ENCODE results near the gene COL23A1.

Gene COL23A1

DNA sequence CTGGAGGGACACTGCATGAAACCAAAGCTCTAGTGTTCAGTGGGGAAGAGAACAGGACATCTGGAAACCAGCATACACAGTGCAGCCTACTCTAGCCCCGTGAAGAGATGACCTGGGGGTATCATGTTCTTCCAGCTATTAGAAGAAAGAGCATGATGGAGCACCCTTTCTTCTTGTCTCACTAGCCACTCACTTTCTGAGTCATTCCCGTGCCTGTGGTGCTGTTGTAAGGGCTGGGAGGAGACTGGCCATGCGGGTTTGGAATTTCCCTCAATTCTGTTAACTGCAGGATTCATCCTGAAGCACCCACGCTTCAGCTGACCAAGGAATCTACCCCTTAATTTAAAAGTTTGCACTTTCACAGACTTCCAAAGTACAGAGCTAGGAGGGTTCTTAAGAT is 137.0 kb downstream of the COL23A1 start:
- no peak for DNase-seq

GRCh38 chr5:178450121-178451028 is 139.8 kb downstream of the COL23A1 start:
- no peak for DNase-seq

GRCh38 chr5:178449163-178450070 is 140.8 kb downstream of the COL23A1 start:
- DNase-seq, result no peak

DNA sequence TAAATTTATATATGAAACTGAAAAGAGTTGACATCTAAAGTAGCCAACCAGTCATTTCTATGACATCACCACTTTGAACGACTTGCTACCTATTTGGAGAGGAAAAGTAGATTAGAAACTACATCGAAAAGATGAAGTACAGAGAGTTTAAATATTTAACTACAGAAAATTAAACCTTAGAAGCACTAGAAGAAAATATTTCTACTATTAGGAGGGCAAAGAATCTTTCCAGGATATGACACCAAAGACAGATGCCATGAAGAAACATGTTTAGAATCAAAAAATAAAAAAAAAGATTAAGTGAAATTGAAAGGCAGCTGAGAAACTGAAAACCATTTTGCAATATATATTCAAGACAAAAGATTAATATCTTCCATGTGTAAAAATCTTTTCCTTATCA is 144.7 kb downstream of the COL23A1 start:
- no peak for DNase-seq

- DNase-seq, result no peak
Observed at GRCh38 chr5:178442405-178443257, 147.6 kb downstream of the COL23A1 start.

GRCh38 chr5:178441486-178442270 is 148.5 kb downstream of the COL23A1 start:
- no peak for DNase-seq

DNA sequence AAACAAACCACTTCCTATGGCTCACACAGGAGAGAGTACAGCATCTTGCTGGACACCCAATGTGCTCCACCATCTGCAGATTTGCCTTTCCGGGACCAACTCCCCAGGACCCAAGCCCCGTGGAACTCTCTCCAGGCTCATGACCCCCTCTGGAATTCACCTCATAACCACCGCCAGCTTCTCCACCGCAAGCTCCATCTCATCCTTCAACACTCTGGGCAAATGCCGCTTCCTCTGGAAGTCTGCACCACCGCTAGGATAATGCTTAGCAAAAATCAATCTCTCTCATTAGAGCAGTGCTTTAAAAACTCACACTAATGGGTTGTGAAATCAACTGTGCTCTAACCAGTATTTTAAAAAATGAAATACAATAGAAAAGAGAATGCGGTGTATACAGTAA is 150.0 kb downstream of the COL23A1 start:
- DNase-seq, result no peak

DNA sequence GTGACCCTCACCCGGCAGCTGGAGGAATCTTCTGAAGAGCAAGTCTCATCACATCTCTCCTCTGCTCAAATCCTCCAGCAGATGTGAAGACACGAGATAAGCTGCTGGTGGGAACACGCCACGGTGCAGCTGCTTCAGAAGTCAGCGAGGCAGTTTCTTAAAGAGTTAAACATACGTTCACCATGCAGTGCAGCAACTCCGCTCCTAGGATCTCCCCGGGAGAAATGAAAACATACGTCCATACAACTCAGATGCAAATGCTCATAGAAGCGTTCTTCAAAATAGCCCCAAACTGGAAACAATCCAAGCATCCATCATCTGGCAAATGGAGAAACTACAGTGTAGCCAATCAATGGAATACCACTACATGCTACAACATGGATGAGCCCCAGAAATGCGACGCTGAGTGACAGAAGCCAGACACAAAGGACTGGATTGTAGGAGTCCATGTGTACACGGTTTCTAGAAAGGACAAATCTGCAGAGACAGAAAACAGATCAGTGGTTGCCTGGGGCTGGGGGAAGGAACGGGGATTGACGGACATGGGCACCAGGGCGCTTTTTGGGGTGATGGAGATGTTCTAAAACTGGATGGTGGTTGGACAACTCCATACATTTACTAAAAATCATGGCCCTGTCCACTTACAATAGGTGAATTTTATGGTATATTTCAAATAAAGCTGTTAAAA is 150.6 kb downstream of the COL23A1 start:
- DNase-seq, result no peak

DNA sequence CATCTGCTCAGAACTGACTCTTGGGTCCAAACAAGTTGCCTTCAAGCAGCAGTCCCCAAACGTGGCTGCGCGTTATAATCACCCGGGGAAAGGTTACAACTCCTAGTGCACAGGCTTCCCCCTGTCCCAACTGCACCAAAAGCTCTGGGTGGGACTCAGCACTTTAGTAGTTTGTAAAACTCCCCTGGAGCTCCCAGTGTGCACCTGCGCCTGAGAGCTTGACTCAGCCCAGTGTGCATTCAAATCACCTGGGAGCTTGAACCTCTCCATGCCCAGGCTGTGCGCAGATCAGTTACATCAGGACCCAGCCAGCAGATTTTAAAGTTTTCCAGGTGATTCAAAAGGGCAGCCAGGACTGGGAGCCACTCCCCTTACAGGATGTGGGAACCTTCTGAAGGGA is 151.4 kb downstream of the COL23A1 start:
- no peak for DNase-seq

- no peak for DNase-seq
Observed at GRCh38 chr5:178437386-178438075, 152.7 kb downstream of the COL23A1 start.

DNA sequence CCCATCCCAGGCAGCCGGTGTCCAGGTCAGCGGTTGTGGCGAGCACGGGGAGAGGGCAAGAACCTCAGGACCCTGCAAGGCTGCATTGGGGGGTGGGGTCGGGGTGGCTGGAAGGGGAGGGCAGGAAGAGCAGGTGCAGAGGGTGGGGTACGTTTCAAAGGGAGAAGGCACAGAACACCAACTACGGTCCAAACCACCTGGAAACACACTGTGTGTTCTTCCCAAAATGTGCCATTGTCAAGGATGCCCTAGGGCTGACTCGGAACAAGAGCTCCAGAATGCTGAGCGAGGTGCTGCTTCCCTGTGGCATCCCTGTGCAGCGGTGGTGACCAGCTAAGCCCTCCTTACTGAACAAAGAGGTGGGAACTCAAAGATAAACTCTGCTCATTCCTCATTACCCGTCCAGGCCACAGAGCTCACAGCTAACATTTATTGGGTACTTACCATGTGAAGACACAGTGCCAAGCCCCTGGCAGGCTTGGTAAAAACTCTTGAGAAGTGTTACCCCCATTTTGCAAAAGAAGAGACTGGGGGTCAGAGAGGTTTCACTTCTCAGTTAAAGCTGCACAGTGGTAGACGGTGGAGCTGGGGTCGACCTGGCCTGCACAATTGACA is 153.8 kb downstream of the COL23A1 start:
- DNase-seq, result no peak

- no peak for DNase-seq
Observed at GRCh38 chr5:178435321-178436238, 154.6 kb downstream of the COL23A1 start.

DNA sequence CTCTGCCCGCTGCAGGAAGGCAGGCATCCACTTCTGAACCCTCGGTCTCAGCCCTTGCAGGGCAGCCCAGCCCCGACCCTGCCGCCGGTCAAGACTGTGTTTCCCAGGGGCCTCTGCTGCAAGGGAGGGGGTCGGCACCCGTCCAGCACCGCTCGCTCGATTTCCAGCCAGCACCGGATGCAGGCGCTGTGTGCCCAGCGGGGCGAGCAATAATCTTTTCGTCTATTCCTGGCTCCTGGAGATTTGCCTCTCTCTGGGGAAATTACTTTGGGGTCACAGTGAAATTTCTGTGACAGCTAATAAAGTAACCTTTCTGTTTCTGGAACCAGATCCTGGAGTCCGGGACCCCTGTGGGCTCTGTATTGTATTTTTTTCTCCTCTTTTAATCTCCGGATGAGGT is 155.3 kb downstream of the COL23A1 start:
- no peak for DNase-seq

- no peak for DNase-seq
Observed at GRCh38 chr5:178434016-178434761, 156.0 kb downstream of the COL23A1 start.

- no peak for DNase-seq
Observed at GRCh38 chr5:178433273-178433775, 156.9 kb downstream of the COL23A1 start.

DNA sequence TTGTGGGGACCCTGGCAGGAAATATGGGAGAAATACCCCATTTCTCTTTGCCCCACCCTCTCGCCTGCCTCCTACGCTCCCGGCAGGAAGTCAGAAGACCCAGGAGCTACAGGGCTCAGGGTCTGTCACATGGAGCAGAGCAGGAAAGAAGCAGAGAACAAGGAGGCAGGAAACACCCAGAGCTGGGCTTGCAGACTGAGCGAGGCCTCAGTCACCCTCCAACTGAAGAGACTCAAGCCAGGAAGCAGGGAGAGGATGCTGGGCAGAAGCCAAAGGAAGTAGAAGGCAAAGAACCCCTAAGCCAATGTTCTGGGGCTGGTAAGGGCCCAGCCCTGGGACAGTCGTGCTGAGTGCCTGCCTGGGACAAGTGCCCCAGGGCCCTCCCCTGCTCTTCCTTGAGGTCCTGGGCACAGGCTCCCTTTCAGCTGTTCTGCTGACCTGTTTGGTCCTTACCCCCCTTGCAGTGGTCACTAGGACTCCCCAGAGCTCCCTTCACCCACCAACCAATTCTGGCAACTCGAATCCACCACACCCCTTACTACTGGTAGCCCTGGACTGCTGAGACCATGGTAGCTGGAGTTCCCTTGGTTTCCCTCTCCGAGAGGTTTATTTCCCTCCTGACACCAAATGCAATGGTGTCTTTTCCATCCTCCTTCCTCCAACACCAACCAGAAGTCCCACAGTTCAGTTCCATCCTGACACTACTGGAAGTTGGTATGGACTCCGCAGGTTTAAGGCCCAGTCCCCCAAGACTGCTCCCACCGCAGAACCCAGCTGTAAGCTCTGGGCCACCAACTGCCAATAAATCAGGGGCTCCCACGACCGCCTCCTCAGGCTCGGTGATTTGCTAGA is 157.5 kb downstream of the COL23A1 start:
- DNase-seq, result no peak

DNA sequence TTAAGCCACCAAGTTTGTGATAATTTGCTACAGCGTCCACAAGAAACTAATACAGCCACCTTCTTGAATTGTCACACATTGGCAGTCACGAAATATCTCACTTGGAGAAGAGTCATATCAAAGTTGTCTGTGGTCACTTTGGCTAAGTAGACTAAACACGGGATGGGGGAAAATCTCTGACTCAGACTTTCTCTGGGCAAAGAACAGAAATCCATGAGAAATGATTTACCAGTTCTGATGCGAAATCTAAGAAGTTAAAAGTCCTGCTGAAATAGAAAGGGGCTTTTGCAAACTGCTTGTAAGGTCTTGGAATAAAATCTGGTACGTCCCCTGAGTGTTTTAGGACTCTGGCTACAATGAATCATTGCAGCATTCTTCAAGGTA is 158.4 kb downstream of the COL23A1 start:
- no peak for DNase-seq

Measured in 8988T (cell line).